Adrenal gland (tissue), 5 donors: Measurements from ENCODE around the gene ABI3BP.

ENCODE experiments used
- POLR2A ChIP-seq, 2 donors: fragments of 450-650 bp; IDR thresholded peaks; one replicate each; pipeline ENCODE4 v1.6.1; 2017; ENCODE audit warnings: antibody characterized with exemption in 2 of 2, mild to moderate bottlenecking in 2 of 2, moderate library complexity in 1 of 2
- TF ChIP-seq, protein P1 (sequence below), 6 experiments: fragments of 450-650 bp in 4 of 6; fragments of 200-600 bp in 2 of 6; sonication (generic) in 1 of 6; IDR thresholded peaks; 1 replicate in 5 of 6; 2 replicates in 1 of 6; pipeline versions ENCODE4 v1.5.1 to v1.8.0; 2016 to 2021; ENCODE audit warnings: antibody characterized with exemption in 6 of 6, mild to moderate bottlenecking in 2 of 6, moderate library complexity in 1 of 6
- donor health status: DM: no; HTN: no; CAD: no.

DNA sequence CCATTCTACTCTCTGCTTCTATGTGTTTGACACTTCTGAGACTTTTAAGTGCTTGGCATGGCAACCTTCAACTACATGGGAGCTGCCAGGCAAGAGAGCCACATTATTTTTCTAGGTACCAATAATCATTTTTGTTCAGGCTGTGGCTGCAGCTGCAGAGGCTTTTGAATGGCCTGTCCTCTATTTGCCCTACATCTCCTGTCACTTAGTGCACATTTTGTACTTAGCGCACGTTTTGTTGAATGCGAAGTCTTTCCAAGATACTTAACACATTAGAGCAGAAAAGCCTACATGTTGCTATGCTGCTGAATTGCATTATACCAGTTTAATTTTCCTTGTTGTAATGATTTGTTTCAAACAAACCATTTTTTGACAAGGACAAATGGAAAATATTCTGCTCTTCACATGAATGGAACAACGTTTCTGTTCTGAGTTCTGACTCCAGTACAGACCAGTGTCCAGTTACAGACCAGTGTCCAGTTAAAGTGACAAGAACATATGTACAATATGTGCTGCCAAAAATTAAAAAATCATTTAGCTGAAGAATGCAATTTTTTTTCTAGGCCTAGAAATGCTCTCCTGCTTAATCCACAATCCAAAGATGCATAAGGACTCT, 113.9 kb downstream of the ABI3BP start:
- TF ChIP-seq, protein P1, sequence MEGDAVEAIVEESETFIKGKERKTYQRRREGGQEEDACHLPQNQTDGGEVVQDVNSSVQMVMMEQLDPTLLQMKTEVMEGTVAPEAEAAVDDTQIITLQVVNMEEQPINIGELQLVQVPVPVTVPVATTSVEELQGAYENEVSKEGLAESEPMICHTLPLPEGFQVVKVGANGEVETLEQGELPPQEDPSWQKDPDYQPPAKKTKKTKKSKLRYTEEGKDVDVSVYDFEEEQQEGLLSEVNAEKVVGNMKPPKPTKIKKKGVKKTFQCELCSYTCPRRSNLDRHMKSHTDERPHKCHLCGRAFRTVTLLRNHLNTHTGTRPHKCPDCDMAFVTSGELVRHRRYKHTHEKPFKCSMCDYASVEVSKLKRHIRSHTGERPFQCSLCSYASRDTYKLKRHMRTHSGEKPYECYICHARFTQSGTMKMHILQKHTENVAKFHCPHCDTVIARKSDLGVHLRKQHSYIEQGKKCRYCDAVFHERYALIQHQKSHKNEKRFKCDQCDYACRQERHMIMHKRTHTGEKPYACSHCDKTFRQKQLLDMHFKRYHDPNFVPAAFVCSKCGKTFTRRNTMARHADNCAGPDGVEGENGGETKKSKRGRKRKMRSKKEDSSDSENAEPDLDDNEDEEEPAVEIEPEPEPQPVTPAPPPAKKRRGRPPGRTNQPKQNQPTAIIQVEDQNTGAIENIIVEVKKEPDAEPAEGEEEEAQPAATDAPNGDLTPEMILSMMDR (IDR thresholded peaks at IDR 0.05) = no peak
- no peak for TF ChIP-seq POLR2A (IDR thresholded peaks at IDR 0.05)
